G401 (cell line): ENCODE data around the gene FRAS1. TPM values are rescaled to one million over a fixed set of nuclear protein-coding genes. Genes with fewer than 3 reads are reported as not detected.
"Not testable (repeated sequence)": the region's sequence is repeated elsewhere in the genome, so short reads cannot be mapped to it uniquely, and the experiment has no call there.

Experiments
- DNase-seq: peaks from one replicate; pipeline ENCODE4 v3.0.0-alpha.2; 2015; ENCODE audit warnings: low spot score
- in situ Hi-C: cut with HindIII; loops from 2 replicates; pipeline ENCODE4 v1.10.0; 2016; ENCODE audit warnings: low sequenced_read_pairs, mixed read lengths
- total RNA-seq: library from RNA; depleted of rRNA; stranded (reverse); fragments of >200 nt; shearing (Covaris generic); gene quantifications from 2 replicates; pipeline ENCODE4 v1.2.3, GENCODE V29; 2014

FRAS1 gene
- total RNA-seq, 1 experiment from 2014 or later, result not detected

DNA sequence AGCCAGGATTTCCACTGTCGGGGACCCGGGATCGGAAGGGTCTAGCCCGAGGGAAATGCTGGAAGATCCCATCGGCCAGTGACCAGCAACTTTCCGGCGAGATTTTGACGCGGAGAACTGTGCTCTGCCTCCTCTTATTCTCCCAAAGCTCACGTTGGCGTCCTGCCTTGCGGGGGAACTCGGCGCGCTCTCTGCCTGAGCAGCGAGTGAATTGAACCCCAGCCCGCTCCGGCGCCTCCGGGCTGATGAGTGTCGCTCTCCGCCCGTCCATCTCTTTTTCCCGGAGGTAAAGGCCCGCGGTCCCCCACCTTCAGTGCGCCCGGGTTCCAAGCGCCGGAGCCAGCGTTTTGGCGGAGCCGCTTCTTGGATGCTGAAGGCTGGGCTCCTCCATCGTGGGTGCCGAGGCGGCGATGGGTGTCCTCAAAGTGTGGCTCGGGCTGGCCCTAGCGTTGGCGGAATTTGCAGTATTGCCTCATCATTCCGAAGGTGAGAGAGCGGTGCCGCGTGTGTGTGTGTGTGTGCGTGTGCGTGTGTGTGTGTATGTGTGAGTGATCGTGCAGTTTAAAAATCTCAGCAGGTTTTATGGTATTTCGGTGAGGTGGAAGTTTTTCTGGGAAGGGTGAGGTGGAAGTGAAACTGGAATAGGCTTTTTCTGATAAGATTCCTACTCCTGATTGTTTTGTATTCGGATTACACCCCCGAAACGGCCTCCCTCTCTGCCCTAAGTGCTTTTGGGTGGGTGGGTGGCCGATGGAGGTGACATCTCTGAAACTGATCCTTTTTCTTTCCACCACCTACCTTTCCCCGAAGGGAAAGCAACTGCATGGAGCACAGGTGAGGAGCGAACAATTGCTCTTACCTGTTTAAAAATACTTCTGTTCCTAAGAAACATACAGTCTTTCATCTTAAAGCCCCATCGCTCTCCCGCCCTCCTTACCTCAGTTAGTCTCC, 752 bp downstream of the FRAS1 start:
- no peak for DNase-seq
- in situ Hi-C loops, result no loop called here

DNA sequence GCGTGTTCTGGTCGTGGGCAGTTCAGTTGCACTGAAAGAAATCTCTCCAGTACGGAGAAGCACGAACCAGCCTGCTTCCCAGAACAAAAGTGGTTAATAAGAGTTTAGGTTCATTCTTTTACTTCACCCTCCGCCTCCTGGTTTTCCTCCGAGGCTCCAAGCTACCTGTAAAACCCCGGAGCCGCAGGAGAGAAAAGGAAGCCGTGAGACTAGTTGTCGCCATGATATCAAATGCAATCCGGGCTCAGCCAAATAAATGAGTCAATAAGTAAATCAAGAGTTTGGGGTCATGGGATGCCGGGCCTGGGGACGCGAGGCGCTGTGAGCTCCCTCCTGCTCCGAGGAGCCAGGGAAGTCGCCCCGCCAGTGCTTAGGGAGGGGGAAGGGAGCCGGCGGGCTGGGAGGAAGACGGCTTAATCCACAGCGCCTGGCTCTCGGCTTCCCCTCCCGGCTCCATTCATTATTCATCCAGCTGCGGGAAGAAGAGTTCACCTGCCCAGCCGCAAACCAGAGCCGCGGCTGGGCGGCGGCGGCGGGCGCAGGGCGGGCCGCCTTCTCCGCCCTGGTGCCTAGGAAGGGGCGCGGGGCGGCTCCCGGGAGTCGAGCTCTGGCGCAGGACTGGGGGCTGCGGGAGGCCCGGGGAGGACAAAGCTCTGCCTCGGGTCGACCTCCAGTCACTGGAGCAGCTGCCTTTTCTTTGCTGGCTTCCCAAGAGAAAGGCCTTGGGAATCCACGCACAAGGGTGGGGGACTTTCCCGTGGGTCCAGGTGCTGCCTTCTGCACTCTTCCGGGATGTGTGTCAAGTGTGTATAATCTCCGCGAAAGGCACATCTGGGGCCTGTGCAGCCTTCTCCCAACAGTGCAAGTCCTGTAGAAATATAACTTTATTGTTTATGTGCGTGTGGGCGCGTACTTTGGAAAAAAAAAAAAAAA, 1.7 kb downstream of the FRAS1 start:
- DNase-seq, result no peak
- in situ Hi-C loops, result no loop called here

DNA sequence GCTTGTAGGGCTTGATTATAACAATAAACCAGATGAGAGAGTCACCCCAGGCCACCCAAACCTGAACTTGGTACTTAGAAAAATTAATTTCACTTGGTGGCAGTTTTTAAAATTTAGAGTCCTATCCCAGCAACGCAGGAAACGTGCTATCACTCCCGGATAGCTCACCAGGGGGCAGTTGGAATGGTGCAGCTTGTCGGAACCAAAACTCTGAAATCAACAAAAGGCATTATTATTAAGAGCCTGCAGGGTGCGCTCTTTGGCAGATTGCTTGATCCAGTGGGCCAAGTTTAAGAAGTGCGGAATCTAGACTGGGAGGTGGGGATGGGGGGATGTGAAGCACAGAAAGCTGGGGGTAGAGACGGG, 2.4 kb downstream of the FRAS1 start:
- no peak for DNase-seq
- in situ Hi-C loops, result no loop called here

- in situ Hi-C loops, result no loop called here
- DNase-seq, result no peak
Measured at GRCh38 chr4:78059938-78060337, 2.8 kb downstream of the FRAS1 start.

- no peak for DNase-seq
- in situ Hi-C loops, result no loop called here
Measured at GRCh38 chr4:78061939-78062570, 4.9 kb downstream of the FRAS1 start.

GRCh38 chr4:78065508-78066192, 8.5 kb downstream of the FRAS1 start:
- no peak for DNase-seq
- in situ Hi-C loops, result no loop called here

- in situ Hi-C loops, result no loop called here
- DNase-seq, result no peak
Measured at GRCh38 chr4:78068481-78068880, 11.4 kb downstream of the FRAS1 start.

GRCh38 chr4:78069319-78069718, 12.2 kb downstream of the FRAS1 start:
- no peak for DNase-seq
- in situ Hi-C loops, result no loop called here

DNA sequence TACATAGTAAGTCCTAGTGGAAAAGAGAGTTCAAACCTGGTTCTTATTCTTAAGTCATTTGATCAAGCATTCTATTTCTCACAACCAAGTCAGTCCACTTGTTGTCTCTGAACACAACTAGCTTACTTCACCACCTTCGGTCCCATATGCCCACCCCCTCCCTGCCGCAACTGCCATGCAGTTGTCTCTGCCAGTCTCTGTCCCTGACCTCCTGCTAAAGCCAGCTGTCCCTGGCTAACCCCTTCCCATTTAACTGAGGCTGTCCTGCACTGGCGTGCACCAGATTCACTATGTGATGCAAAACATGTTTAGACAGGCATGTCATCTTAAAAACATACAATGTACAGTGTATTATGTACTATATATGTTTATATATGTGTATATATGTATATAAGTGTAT, 12.7 kb downstream of the FRAS1 start:
- in situ Hi-C loops, result no loop called here
- no peak for DNase-seq

- in situ Hi-C loops, result no loop called here
- DNase-seq, result no peak
Measured at GRCh38 chr4:78070731-78071282, 13.7 kb downstream of the FRAS1 start.

DNA sequence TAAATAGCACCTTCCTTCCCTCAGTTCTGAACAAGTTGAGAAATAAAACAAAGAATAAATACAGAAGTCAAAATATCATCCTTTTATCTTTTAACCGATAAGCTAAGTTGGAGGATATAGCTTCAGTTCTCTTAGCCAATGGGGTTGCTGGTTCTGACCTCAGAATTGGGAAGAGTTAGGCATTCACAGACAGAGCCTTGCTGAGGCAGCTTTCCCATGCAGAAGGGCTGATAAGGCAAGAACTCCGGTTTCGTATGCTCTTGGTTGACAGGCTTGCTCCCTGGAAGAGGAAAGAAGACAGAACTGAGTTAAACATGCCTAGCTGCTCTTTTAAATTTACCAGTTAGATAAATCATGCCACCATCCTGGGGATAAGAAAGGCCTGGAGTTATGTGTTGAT, 17.6 kb downstream of the FRAS1 start:
- in situ Hi-C loops, result no loop called here
- no peak for DNase-seq

DNA sequence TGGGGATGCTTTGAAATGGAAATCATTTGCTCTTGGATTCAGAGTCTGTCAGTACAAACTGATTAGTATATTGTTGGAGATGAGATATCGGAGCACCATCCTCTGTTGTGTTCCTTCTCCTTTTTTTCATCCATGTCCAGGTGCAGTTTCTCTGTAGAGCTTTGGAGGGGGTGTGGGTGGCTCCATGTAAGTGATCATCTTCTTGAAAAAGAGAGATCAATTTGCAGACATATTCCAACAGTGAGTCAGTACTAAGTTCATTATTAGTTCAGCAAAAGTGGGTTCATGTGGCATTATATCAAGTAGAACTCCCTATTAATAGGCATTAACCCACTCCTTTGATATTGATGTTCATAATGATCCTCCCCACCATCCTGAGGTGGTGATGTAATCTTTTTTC, 18.9 kb downstream of the FRAS1 start:
- no peak for DNase-seq
- in situ Hi-C loops, result no loop called here

- in situ Hi-C loops, result no loop called here
- no peak for DNase-seq
Measured at GRCh38 chr4:78078101-78078500, 21.0 kb downstream of the FRAS1 start.

DNA sequence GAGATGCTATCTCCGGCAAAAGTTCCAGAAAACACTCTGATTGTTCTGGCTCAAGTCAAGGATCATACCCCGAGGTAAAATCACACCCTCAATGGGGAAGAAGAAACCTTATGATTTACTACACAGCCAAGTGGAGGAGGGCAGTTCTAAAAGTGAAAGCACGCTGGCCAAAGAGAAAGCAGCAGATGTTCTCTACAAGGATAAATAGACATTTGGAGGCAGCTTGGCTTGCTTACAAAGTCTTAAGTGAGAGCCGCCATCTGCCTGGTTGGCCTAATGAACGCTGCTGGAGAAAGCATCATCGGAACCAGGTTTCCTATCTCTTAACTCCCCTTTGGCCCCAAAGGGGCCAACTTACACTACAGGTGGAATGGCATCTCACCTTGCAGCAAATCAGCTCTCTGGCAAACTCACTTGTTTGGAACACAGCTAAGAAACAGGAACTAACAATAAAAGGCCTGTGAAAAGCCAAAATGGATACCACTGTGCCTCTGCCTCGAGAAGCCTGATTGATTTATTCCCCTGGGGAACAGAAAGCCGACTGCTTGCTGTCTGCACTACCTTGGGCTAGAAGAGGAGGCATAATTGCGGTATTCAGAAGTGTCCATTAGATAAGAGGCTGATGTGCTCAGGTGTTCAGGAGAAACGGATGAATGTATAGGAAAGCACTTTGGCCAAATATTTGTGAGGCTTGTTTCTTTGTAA, 22.8 kb downstream of the FRAS1 start:
- no peak for DNase-seq
- in situ Hi-C loops, result no loop called here

DNA sequence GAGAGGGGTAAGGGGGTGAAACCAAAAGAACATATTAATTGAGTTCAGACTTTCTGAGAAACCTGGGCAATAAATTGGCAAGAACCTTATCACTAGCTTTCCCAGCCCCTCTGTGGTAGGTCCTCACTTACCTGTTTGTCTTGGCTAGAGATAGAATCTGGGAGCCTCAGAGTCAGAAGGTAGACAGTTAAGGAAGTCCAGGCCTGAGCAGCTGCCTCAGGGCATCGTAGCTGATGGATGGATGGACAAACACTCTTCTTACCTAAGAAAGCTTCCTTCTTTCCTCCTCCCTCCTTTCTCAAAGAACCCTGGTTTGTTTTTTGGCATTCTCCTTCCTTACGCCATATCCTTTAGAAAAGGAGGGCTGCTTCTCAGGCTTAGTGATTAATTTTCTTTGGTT, 24.4 kb downstream of the FRAS1 start:
- no peak for DNase-seq
- in situ Hi-C loops, result no loop called here

DNA sequence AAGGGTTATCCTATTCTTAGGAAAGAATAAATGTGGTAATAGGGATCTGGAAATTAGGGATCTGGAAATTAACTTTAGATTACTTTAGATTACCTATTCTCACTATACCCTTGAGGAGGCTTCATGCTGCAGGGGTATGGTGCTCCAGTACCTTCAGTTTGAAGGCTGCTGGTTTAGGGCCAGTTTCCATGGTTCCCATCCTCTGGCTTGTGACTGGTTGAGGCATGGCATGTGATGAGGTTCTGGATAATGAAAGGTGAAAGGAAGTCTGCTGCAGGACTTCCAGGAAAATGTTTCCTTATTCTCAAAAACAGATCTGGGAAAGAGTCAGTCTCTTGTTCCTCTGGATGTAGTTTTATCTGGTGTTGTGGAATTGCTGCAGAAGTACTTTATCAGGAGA, 25.9 kb downstream of the FRAS1 start:
- in situ Hi-C loops, result no loop called here
- no peak for DNase-seq

- no peak for DNase-seq
- in situ Hi-C loops, result no loop called here
Measured at GRCh38 chr4:78091534-78091933, 34.4 kb downstream of the FRAS1 start.

GRCh38 chr4:78092350-78092749, 35.2 kb downstream of the FRAS1 start:
- in situ Hi-C loops, DNase-seq: not testable (repeated sequence)
